Keratinocyte (primary cell): Measurements from ENCODE around the gene NF2. TPM values are rescaled to one million over a fixed set of nuclear protein-coding genes. Genes with fewer than 3 reads are reported as not detected.

ENCODE experiments used
- DNase-seq: peaks from one replicate; pipeline ENCODE4 v3.0.0-alpha.2; 2011; ENCODE audit warnings: low read depth, missing footprints, low spot score
- FAIRE-seq: peaks from 2 replicates; lab custom pipeline; 2011; peaks lifted over from hg19 to GRCh38; lab: Jason Lieb, UNC
- H2AFZ ChIP-seq: 2 replicates; pipeline ENCODE4 v1.6.0; 2012; ENCODE audit warnings: low read length, control low read depth, inconsistent platforms; ENCODE audit not compliant: control insufficient read depth
- H3K27ac ChIP-seq: 2 replicates; pipeline ENCODE4 v1.5.1; 2011; ENCODE audit warnings: low read length; ENCODE audit not compliant: control insufficient read depth, insufficient read depth
- H3K27me3 ChIP-seq: 3 replicates; pipeline ENCODE4 v1.6.0; 2011; ENCODE audit warnings: low read length; ENCODE audit not compliant: control insufficient read depth, insufficient read depth; ENCODE audit errors: extremely low read depth
- H3K36me3 ChIP-seq, 2 experiments: 2 replicates in 1 of 2; 3 replicates in 1 of 2; pipeline ENCODE4 v1.5.1; 2011; ENCODE audit warnings: low read length in 2 of 2, mild to moderate bottlenecking in 1 of 2; ENCODE audit not compliant: control insufficient read depth in 2 of 2, insufficient read depth in 2 of 2; ENCODE audit errors: extremely low read depth in 1 of 2
- H3K4me1 ChIP-seq: 3 replicates; pipeline ENCODE4 v1.5.1; 2011; ENCODE audit warnings: low read length; ENCODE audit not compliant: control insufficient read depth, insufficient read depth; ENCODE audit errors: extremely low read depth
- H3K4me2 ChIP-seq: 3 replicates; pipeline ENCODE4 v1.6.0; 2011; ENCODE audit warnings: low read depth, low read length; ENCODE audit not compliant: control insufficient read depth, insufficient read depth; ENCODE audit errors: extremely low read depth
- H3K4me3 ChIP-seq, 3 experiments: fragments of 200-600 bp in 1 of 3; sonication (generic) in 1 of 3; 2 replicates in 2 of 3; 3 replicates in 1 of 3; pipeline ENCODE4 v1.5.1; 2011 to 2016; ENCODE audit warnings: low read length in 3 of 3, mild to moderate bottlenecking in 3 of 3, control low read depth in 2 of 3, inconsistent platforms in 1 of 3, low read depth in 1 of 3, mixed read lengths in 1 of 3, mixed run types in 1 of 3, moderate library complexity in 1 of 3; ENCODE audit not compliant: control insufficient read depth in 2 of 3, insufficient read depth in 2 of 3; ENCODE audit errors: extremely low read depth in 1 of 3
- H3K79me2 ChIP-seq: 2 replicates; pipeline ENCODE4 v1.6.0; 2012; ENCODE audit warnings: low read length; ENCODE audit not compliant: control insufficient read depth, insufficient read depth
- H3K9ac ChIP-seq: 3 replicates; pipeline ENCODE4 v1.6.0; 2011; ENCODE audit warnings: low read length; ENCODE audit not compliant: control insufficient read depth, insufficient read depth; ENCODE audit errors: extremely low read depth
- H3K9me1 ChIP-seq: 3 replicates; pipeline ENCODE4 v1.6.0; 2011; ENCODE audit warnings: low read length; ENCODE audit not compliant: control insufficient read depth, insufficient read depth; ENCODE audit errors: extremely low read depth
- H3K9me3 ChIP-seq: 2 replicates; pipeline ENCODE4 v1.5.1; 2012; ENCODE audit warnings: low read depth, low read length; ENCODE audit not compliant: control insufficient read depth
- H4K20me1 ChIP-seq: 3 replicates; pipeline ENCODE4 v1.6.0; 2011; ENCODE audit warnings: low read length; ENCODE audit not compliant: control insufficient read depth, insufficient read depth; ENCODE audit errors: extremely low read depth
- EZH2 ChIP-seq: IDR thresholded peaks from one replicate; pipeline ENCODE4 v1.6.1; 2012; ENCODE audit warnings: inconsistent platforms, mild to moderate bottlenecking, low read length, moderate library complexity
- dilution Hi-C: fragments of 300-500 bp; cut with MboI; formaldehyde crosslinking; loops from one replicate; pipeline ENCODE4 v1.7.0; 2020; ENCODE audit warnings: low sequenced_read_pairs; ENCODE audit not compliant: extremely low pct_ligation_motif_present
- polyA plus RNA-seq, 5 experiments: library from polyadenylated mRNA; depleted of rRNA in 3 of 5; stranded (reverse) in 3 of 5; stranded (forward) in 1 of 5; unstranded in 1 of 5; fragments of >200 nt; gene quantifications; 1 replicate in 1 of 5; 2 replicates in 3 of 5; 3 replicates in 1 of 5; pipeline versions ENCODE4 v1.2.1 to v1.2.3, GENCODE V29; 2011 to 2012; ENCODE audit warnings: missing spikeins in 2 of 5, low read depth in 1 of 5, low replicate concordance in 1 of 5
- TF ChIP-seq, protein P1 (sequence below), 3 experiments: IDR thresholded peaks in 1 of 3; conservative IDR thresholded peaks in 1 of 3; optimal IDR thresholded peaks in 1 of 3; 2 replicates in 2 of 3; 3 replicates in 1 of 3; pipeline versions ENCODE3 to v1.5.1; 2011; ENCODE audit warnings: low read length in 3 of 3, mild to moderate bottlenecking in 3 of 3, moderate library complexity in 2 of 3, control low read depth in 1 of 3, inconsistent platforms in 1 of 3; ENCODE audit not compliant: insufficient read depth in 2 of 3; ENCODE audit errors: extremely low read depth in 1 of 3

The NF2 gene
- polyA plus RNA-seq, 1 donor (not counting 4 experiments of a cell fraction or from before 2014, with no cell fraction given): 50.2 TPM

DNA sequence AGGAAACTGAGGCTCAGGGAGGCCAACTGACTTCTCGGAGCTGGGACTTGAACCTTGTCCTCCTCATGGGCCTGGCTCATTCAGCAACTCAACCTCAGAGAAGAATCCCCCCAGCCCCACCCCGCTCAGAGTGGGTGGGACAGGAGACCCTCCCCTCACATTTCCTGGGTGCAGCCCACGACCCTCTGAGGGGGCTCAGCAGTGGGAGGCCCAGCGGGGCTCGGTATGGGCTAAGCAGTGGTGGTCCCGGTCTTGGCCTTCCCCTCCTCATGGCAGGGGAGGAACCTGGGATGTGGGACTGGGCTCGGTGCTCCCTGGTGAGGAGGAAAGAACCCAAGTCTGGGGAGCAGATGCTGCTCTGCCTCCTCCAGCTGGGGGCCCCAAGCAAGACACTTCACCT, 102.2 kb downstream of the NF2 start:
- Histone ChIP-seq H4K20me1 (peaks cover 2% of the 10 kb centered on the region), H2AFZ (no peak overlapping the region), H3K9me3 (no peaks in the 10 kb centered on the region), H3K79me2 (no peaks in the 10 kb centered on the region), H3K27me3 (peaks cover 41% of the 10 kb centered on the region), H3K36me3 (no peaks in the 10 kb centered on the region), H3K9ac (no peak overlapping the region), H3K4me1 (peaks cover 11% of the 10 kb centered on the region), H3K27ac (no peak overlapping the region), H3K4me3 (no peak overlapping the region), H3K4me2 (no peak overlapping the region), H3K9me1 (no peaks in the 10 kb centered on the region)
- no peak for DNase-seq
- dilution Hi-C loops: no loop called here
- TF ChIP-seq, protein P1, sequence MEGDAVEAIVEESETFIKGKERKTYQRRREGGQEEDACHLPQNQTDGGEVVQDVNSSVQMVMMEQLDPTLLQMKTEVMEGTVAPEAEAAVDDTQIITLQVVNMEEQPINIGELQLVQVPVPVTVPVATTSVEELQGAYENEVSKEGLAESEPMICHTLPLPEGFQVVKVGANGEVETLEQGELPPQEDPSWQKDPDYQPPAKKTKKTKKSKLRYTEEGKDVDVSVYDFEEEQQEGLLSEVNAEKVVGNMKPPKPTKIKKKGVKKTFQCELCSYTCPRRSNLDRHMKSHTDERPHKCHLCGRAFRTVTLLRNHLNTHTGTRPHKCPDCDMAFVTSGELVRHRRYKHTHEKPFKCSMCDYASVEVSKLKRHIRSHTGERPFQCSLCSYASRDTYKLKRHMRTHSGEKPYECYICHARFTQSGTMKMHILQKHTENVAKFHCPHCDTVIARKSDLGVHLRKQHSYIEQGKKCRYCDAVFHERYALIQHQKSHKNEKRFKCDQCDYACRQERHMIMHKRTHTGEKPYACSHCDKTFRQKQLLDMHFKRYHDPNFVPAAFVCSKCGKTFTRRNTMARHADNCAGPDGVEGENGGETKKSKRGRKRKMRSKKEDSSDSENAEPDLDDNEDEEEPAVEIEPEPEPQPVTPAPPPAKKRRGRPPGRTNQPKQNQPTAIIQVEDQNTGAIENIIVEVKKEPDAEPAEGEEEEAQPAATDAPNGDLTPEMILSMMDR (optimal IDR thresholded peaks at IDR 0.05 in 1 of 3, IDR thresholded peaks at IDR 0.05 in 1 of 3, conservative IDR thresholded peaks at IDR 0.05 in 1 of 3; ENCODE audit: extremely low read depth in 1 of 3, insufficient read depth in 2 of 3, low read length in 3 of 3): no peak
- no peak for TF ChIP-seq EZH2
- no peak for FAIRE-seq

DNA sequence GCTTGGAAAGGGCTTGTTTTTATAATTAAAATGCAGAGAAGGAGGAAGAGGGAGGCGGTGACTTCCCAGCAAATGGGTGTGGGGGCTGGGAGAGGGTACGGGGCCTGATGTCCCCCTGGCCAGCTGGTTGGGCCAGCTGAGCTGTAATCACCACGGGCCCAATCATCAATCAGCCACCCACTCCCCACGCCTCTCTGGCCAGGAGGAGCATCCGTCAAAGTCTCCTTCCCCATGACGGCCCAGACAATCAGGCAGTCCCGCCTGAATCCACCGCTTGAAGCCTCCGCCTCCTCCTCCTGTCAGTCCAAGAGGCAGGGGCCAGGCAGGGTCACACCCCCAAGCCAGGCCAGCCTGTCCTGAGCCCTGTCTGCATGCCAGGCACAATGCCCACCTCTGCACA, 103.1 kb downstream of the NF2 start:
- Histone ChIP-seq H3K27ac (no peak overlapping the region), H3K4me2 (no peak overlapping the region), H3K4me1 (peaks cover 2% of the 10 kb centered on the region), H3K79me2 (no peaks in the 10 kb centered on the region), H2AFZ (no peak overlapping the region), H3K36me3 (no peaks in the 10 kb centered on the region), H3K27me3 (peaks cover 45% of the 10 kb centered on the region), H3K4me3 (no peak overlapping the region), H3K9me3 (no peaks in the 10 kb centered on the region), H3K9ac (no peak overlapping the region), H4K20me1 (peaks cover 2% of the 10 kb centered on the region), H3K9me1 (no peaks in the 10 kb centered on the region)
- TF ChIP-seq, protein P1 (optimal IDR thresholded peaks at IDR 0.05 in 1 of 3, IDR thresholded peaks at IDR 0.05 in 1 of 3, conservative IDR thresholded peaks at IDR 0.05 in 1 of 3; ENCODE audit: extremely low read depth in 1 of 3, insufficient read depth in 2 of 3, low read length in 3 of 3): no peak
- no peak for TF ChIP-seq EZH2
- dilution Hi-C loops: no loop called here
- DNase-seq (no peak), FAIRE-seq (no peak)
